Subcutaneous adipose tissue (tissue), 4 donors: ENCODE measurements around the gene KLHDC8B. TPM values are rescaled to one million over a fixed set of nuclear protein-coding genes. Genes with fewer than 3 reads are reported as not detected.

ENCODE experiments used
- total RNA-seq, 4 donors: library from RNA; depleted of rRNA; stranded (reverse); fragments of >200 nt; gene quantifications; one replicate each; pipeline ENCODE4 v1.1.0, GENCODE V29; 2016
- TF ChIP-seq, protein P1 (sequence below): fragments of 450-650 bp; IDR thresholded peaks from one replicate; pipeline ENCODE4 v1.5.1; 2016; ENCODE audit warnings: low read depth, mild to moderate bottlenecking, control low read depth, antibody characterized with exemption, moderate library complexity

The KLHDC8B gene
- total RNA-seq, 4 donors from 2014 or later, result 28.4 to 166 (median 64.0) TPM

DNA sequence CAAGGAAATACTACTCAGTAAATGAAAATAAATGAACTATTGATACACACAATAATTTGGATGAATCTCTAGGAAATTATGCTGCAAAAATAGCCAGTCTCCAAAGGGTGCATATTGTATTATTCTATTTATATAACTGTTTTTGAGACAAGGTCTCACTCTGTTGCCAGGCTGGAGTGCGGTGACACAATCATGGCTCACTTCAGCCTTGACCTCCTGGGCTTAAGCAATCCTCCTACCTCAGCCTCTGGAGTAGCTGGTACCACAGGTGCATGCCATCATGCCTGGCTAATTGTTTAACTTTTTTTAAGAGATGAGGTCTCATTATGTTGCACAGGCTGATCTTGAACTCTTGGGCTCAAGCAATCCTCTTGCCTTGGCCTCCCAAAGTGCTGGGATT, 12.5 kb downstream of the KLHDC8B start:
- TF ChIP-seq, protein P1, sequence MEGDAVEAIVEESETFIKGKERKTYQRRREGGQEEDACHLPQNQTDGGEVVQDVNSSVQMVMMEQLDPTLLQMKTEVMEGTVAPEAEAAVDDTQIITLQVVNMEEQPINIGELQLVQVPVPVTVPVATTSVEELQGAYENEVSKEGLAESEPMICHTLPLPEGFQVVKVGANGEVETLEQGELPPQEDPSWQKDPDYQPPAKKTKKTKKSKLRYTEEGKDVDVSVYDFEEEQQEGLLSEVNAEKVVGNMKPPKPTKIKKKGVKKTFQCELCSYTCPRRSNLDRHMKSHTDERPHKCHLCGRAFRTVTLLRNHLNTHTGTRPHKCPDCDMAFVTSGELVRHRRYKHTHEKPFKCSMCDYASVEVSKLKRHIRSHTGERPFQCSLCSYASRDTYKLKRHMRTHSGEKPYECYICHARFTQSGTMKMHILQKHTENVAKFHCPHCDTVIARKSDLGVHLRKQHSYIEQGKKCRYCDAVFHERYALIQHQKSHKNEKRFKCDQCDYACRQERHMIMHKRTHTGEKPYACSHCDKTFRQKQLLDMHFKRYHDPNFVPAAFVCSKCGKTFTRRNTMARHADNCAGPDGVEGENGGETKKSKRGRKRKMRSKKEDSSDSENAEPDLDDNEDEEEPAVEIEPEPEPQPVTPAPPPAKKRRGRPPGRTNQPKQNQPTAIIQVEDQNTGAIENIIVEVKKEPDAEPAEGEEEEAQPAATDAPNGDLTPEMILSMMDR, result no peak

DNA sequence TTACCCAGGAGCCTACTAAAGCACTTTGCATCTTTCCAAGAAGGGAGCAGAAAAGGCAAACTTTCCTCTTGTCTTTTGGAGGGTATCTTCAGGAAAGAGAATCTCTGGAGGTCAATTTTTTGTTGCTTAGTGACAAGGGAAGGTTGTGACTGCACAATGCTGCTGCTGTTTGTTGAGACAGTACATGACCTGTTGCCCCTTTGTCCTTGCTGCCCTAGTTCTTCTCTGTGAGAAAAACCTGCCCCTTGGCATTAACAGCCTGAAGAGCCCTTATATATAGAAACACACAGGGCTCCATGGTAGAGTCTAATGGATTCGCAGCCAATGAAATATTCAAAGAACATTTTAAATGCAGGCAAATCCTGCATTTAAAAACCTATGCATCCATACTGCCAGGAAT, 20.3 kb downstream of the KLHDC8B start:
- TF ChIP-seq, protein P1, result no peak

DNA sequence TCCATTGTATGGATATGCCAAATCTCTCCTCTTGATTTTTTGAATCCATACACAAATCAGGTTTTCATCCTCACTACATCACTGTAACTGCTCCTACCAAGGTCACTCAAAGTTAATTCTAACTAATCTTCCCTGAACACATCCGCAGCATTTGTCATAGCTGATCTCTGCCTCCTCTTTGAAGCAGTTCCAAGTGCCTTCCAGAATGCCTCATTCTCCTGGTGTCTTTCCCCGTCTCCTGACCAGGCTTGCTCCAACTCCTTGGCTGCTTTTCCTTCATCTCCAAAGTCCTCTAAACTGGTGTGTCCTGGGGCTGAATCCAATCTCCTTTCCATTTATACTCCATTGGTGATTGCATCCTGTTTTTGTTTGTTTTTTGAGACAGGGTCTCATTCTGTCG, 26.8 kb downstream of the KLHDC8B start:
- TF ChIP-seq, protein P1, result no peak

DNA sequence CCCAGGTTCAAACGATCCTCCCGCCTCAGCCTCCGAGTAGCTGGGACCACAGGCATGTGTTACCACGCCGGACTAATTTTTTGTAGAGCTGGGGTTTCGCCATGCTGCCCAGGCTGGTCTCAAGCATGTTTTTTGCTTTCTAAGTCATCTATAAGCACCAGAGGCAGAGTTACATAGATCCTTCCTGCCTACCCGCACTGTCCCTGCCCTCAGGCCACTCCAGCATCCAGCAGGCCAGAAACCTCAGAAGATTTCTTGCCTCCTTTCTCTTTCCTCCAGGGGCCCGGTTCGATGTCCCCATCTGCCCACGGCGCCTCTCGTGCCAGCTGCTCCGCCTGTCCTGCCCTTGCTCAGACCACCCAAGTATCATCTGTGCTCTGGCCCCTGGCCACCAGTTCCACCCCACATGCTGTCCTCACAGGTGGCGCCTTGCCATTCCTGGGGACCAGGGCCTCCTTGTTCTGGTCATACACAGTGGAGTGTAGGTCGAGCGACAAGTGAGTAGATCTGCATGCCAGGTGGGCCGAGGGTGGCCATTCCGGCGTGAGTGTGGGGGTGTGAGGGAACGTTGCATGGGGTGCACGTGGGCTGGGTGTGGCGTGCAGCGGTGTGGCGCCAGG, 27.3 kb downstream of the KLHDC8B start:
- TF ChIP-seq, protein P1, result no peak

DNA sequence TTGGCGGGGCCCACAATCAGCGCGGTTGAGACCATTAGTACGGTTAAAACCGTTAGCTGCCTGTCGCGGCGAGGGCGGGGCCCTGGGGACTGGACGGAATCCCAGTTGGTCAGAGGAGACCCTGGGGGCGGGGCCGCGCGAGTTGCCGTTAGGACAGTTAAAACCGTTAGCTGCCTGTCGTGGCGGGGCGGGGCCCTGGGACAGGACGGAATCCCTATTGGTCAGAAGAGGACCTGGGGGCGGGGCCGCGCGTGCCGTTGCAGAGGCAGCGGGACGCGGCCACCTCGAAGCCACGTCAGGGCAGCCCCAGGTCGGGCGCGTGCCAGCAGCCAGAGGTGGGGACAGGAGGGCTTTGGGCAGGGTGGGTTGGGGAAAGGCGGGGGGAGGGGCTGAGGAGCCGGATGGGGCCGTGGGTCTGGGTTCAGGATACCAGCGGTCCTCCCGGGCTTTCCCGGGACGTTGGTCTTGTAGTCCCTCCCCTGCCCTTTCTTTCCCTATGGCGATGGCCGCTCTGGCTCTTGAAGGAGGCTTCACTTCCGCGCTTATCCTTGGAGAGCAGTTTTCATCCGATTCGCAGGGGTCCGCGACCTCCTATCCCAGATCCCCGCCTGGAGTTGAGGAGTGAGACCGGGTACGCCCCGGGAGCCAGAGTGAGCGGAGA, 28.0 kb downstream of the KLHDC8B start:
- TF ChIP-seq, protein P1, result no peak

DNA sequence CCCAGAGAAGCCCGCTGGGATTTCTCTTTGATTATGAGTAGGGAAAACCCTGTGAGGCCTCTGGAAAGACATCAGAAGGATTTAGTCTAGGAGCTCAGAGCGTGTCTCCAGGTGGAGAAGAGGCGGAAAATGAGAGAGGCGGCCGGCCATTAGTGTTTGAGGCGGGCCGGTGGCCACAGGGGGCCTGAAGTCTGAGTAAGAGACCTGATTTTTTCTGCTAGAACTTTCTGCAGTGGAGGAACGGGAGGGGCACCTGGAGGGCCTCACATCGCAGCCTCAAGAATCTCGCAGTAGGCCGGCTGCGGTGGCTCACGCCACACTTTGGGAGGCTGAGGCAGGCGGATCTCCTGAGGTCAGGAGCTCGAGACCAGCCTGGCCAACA, 28.5 kb downstream of the KLHDC8B start:
- TF ChIP-seq, protein P1, result no peak

DNA sequence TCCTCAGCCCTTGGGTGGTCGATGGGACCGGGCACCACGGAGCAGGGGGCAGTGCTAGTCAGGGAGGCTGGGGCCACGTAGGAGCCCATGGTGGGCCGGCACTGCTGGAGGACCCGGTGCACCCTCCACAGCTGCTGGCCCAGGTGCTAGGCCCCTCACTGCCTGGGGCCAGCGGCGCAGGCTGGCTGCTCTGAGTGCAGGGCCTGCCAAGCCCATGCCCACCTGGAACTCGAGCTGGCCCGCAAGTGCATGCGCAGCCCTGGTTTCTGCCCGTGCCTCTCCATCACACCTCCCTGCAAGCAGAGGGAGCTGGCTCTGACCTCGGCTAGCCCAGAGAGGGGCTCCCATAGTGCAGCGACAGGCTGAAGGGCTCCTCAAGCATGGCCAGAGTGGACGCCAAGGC, 42.1 kb downstream of the KLHDC8B start:
- TF ChIP-seq, protein P1, result no peak
